Left hindlimb (tissue), 1 donor: ENCODE data around the gene TGM5.

ENCODE experiments used
- DNase-seq: peaks from one replicate; pipeline ENCODE4 v3.0.0-alpha.2; 2018

TGM5 gene

DNA sequence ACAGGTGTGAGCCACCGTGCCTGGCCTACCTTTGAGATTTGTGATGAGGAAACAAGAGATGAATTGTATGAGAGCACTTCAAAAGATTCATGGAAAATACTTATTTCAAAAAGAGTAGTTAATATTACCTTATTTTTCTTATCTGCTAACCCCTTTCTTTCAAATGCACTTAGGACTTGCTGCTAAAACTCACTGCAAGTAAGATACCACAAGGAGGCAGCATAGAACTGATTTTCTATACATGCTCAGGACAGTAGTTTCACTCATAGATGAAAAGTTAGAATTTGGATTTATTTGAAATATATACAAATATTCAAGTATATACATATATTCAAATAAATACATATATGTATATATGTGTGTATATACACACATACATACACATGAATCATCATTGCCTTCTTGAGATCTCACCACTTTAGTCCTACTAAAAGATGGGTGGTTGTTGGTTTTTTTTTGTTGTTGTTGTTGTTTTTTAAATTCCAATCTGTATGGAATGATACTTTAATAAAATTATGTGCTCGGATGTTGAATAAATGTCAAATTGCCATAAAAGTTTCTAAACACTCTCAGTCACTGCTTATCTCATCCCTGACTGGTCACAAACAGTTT, 79.1 kb downstream of the TGM5 start:
- DNase-seq: no peak

DNA sequence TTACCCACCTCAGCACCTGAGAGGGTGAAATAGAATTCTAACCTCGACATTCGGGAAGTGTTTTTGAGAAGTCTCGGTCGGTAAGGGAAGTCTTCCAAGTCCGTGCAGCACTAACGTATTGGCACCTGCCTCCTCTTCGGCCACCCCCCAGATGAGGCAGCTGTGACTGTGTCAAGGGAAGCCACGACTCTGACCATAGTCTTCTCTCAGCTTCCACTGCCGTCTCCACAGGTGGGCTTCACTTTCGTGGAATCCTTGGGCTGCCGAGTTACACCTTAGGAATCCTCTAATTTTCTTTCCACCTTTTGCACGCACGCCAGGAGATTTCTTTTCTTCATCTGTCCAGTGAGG, 80.8 kb downstream of the TGM5 start:
- DNase-seq: no peak

DNA sequence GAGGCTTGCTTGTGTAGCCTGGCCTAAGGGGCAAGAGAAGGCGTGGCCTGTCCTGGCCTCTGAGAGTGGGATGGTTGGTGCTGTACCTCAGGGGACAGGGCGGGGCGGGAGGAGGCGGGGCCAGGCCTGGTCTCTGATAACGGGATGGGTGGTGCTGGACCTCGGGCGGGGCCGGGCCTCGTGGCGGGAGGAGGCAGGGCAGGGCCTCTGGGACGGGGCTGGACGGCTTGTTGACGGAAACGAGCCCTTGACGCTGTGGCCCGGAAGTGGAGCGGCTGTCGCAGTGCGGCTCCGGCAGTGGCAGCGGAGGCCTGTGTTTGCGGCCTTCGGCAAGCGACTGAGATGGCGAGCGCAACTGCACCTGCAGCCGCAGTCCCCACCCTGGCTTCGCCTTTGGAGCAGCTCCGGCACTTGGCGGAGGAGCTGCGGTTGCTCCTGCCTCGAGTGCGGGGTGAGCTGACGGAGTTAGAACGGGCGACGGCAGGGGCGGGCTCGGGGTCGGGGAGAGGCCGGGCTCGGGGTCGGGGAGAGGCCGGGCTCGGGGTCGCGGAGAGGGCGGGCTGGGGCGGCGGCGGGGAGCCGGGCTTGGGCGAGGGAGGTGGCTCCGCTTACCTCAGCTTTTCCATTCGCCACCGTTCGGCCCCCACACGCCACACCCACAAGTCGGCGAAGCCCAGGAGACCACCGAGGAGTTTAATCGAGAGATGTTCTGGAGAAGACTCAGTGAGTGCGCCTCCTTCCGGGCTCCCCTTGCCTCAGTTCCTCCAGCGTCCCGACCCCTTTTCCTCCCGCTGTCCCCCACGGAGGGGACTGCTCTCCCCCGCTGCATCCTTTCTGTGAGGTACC, 81.3 kb downstream of the TGM5 start, which contains the start of gene CCNDBP1:
CCNDBP1 (plus strand) TSS at position 247 of the 846 bp plus-strand sequence; CDS start at position 343, 96 bp downstream.
- DNase-seq: peak; percentile 85

DNA sequence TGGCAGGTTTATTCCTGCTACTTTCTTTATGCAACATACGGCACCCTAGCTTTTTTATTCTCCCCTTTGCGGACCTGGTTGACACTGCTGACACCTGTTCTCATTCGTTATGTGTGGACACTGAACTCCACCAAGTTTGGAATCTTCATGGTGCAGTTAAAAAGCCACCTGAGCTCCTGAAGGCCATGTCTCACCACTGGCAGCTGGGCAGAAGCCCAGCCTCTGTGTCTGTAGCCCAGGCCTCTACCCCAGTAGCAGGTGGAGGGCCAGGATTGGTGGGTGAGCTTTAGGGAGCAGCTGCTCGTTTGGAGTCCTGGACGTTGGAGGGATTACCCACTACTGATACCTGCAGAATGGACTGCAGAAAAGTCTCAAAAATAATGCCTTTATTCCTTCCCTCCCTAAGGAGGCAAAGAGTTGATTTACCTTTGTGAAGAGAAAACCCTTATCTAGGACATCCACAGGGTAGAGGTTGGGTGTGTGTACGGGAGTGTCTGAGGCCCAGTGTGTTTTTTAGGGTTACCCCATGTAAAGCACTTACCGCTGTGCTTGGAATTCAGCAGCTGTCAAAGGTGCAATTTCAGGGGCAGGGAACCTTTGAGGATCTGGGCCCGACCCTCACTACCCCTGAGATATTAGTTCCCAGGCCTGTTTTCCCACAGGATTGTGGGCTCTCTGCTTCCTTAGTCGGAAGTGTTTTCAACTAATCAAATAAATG, 82.2 kb downstream of the TGM5 start:
- DNase-seq: no peak

DNA sequence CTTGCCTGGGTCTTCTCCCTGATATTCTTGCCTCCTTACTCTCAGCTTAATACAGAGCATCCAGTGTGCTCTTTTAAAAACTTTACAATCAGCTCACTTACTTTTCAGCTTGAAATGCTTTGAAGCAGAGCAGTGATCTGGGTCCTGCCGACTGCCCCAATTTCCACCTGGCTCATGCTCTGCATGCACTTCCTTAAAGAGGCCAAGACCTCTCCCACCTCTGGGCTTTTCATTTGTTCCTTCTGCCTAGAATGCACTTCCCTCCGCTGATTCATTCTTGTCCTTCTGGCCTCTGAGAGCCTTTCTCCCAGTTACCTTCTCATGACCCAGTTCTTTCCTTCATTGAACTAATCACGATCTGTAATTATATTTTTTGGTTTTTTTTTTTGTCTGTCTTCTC, 83.5 kb downstream of the TGM5 start:
- DNase-seq: no peak
